ENCODE measurements around the gene PDK2.
A peak's percentile ranks its signal among the peaks of the same experiment; 100 is the strongest.

The PDK2 gene

GRCh38 chr17:50120475-50121253, 25.5 kb downstream of the PDK2 start:
- FAIRE-seq: no peak

GRCh38 chr17:50122945-50123344, 27.8 kb downstream of the PDK2 start:
- FAIRE-seq: no peak

- FAIRE-seq: no peak
Observed at GRCh38 chr17:50123649-50124349, 28.6 kb downstream of the PDK2 start.

GRCh38 chr17:50125420-50125997, 30.4 kb downstream of the PDK2 start:
- FAIRE-seq: no peak

GRCh38 chr17:50127697-50128361, 32.7 kb downstream of the PDK2 start:
- no peak for FAIRE-seq

GRCh38 chr17:50128441-50129352, 33.5 kb downstream of the PDK2 start:
- FAIRE-seq: no peak

- FAIRE-seq: no peak
Observed at GRCh38 chr17:50129353-50129727, 34.2 kb downstream of the PDK2 start.

GRCh38 chr17:50129728-50130558, 34.8 kb downstream of the PDK2 start, which contains the start of gene SAMD14:
SAMD14 (minus strand) TSS chr17:50130160; CDS start chr17:50124959, 5,201 bp downstream.
- no peak for FAIRE-seq

GRCh38 chr17:50130559-50131305, 35.6 kb downstream of the PDK2 start:
- no peak for FAIRE-seq

GRCh38 chr17:50132104-50132794, 37.1 kb downstream of the PDK2 start:
- FAIRE-seq: no peak

GRCh38 chr17:50133028-50133768, 38.0 kb downstream of the PDK2 start:
- peak; percentile 37 for FAIRE-seq

- FAIRE-seq: no peak
Observed at GRCh38 chr17:50133769-50134099, 38.6 kb downstream of the PDK2 start.

GRCh38 chr17:50134206-50135110, 39.3 kb downstream of the PDK2 start:
- FAIRE-seq: no peak

- FAIRE-seq: no peak
Observed at GRCh38 chr17:50135316-50136095, 40.4 kb downstream of the PDK2 start.

- FAIRE-seq: no peak
Observed at GRCh38 chr17:50136096-50136687, 41.0 kb downstream of the PDK2 start.

- no peak for FAIRE-seq
Observed at GRCh38 chr17:50137042-50137441, 41.9 kb downstream of the PDK2 start.
